ENCODE measurements around the gene MALRD1.

The MALRD1 gene

DNA sequence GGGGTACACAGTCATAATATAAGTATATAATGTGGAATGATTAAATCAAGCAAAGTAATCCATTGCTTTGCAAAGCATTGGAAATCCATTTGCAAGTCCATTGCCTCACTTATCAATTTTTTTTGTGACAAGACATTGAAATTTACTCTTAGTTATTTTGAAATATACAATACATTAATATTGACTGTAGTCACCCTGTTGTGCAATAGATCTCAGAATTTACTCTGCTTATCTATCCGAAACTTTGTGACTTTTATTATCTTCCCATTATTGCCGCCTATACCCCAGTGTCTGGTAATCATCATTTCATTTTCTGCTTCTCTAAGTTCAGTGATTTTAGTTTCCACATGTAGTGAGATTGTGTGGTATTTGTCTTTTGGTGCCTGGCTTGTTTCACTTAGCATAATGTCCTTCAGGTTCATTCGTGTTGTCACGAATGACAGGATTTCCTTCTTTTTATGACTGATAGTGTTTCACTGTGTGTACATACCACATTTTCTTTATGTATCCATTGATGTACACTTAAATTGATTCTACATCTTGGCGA is 5.8 kb downstream of the MALRD1 start:
- no peak for TF ChIP-seq POLR2A (IDR thresholded peaks at IDR 0.05; ENCODE audit: low read depth, low read length)
- FAIRE-seq (no peak), DNase-seq (ENCODE audit: insufficient read length, low spot score) (no peak)

DNA sequence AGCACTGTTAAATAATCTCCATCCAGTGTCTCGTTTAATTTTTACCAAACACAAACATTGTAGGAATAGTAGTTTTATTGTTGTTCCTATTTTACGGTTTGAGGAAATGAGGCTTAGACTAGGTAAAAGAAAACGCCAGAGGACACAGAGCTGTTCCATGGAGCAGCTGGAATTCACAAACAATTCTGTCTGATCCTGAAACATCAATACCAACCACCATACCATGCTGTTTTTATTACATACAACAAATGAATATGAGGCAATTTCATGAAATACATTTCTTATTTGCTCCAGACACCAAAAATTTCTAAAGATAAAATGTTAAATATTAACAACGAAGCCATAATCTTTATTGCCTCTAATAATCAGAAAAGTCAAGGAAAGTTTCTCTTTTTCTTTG is 9.4 kb downstream of the MALRD1 start:
- no peak for TF ChIP-seq POLR2A (IDR thresholded peaks at IDR 0.05; ENCODE audit: low read depth, low read length)
- DNase-seq (ENCODE audit: insufficient read length, low spot score) = no peak
- no peak for FAIRE-seq

DNA sequence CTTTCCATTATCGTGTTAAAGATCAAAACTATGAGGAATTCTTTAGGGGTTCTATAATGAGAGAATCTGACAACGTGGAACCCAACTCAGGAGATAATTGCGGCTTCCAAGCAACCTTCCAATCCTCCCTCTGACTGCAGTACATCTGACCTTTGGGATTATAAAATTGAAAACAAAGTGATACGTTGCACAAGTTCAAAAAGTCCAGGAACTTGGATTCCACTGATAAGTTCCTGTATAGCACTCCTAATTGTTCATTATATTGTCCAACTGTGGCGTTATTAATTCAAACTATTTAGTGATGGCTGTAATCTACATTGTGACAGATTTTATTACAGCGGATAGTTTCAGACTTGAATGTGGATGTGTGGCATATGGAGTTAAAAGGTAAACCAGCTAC is 15.4 kb downstream of the MALRD1 start:
- DNase-seq (ENCODE audit: insufficient read length, low spot score) = no peak
- FAIRE-seq = no peak
- no peak for TF ChIP-seq POLR2A (IDR thresholded peaks at IDR 0.05; ENCODE audit: low read depth, low read length)

DNA sequence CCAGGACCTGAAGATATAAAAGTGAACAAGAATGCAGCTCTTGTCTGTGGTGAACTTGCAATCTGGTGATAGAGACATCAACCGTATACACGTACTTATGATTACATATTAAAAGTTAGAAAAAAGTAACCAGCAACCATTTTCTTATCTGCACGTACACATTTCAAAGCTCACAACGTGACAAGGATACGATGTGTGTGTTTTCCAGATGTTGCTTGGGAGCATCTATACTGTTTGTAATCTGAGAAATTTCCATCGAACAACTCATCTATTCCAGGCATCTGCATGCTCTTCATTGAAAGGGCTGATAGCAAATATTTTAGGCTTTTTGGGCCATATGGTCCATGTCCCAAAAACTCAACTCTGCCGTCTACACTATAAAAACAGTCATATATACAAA is 23.3 kb downstream of the MALRD1 start:
- DNase-seq (ENCODE audit: insufficient read length, low spot score) (no peak), FAIRE-seq (no peak)
- TF ChIP-seq POLR2A (IDR thresholded peaks at IDR 0.05; ENCODE audit: low read depth, low read length) = no peak

DNA sequence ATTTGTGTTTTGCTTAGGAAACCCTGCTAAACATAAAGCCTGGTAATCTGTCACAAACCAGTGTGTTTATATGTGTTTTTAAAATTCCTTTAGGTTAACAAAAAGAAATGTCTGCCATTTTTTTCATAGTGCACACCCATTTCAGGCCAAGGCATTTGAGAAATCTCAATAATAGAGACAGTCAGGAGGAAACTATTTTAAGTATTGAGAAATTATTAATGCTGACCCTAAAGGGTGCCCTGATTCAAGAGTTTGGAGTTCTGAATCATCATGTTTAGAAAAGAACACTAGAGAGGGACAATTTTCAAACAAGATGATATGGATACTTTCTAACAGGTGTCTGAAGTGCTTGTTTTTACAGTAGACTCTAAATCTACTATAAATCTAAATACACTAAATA is 28.7 kb downstream of the MALRD1 start:
- TF ChIP-seq POLR2A (IDR thresholded peaks at IDR 0.05; ENCODE audit: low read depth, low read length) = no peak
- FAIRE-seq (no peak), DNase-seq (ENCODE audit: insufficient read length, low spot score) (no peak)

DNA sequence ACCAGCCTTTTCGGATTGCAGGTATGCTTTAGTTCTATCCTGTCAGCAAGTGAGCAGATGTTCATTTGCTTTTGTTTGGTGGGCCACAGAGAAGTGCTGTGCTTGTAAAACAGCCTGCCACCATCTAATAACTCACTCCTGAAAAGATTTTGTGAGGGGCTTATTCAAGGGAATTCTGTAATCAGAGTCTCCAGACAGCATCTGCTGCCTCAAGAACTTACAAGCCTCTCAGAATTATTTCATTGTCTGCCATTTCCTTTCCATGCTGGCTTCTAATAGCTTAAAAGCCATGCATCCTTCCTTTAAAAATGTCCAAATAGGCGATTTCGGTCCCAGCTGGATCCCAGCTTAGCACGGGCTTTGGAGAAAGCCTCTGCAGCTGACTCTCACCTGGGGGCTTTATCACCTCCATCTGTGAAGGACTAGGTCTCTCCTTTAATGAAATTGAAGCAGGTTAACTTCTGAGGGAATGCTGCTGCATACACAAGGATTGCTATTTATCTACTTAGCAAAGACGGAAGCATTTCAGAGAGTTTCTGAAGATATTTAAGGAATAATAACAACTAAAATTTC is 48.0 kb downstream of the MALRD1 start:
- FAIRE-seq (no peak), DNase-seq (ENCODE audit: insufficient read length, low spot score) (no peak)
- TF ChIP-seq POLR2A (IDR thresholded peaks at IDR 0.05; ENCODE audit: low read depth, low read length) = no peak

DNA sequence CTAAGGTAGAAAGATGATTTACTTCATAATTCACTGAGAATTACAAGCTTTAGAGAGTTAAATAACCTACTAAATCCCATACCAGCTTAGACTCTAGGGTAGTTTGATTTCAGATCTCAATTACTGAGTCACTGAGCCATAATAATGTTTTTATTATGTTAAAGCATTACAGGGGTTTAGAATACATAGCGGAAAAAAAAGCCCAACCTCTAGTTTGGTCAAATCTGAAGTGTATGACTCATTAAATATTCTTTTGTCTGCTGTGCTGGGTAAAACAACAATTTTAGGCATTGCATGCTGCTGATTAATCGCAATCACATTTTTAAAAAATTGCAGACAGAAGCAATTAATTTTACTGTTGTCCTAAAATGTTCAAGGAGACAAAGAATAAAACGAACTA is 48.5 kb downstream of the MALRD1 start:
- no peak for TF ChIP-seq POLR2A (IDR thresholded peaks at IDR 0.05; ENCODE audit: low read depth, low read length)
- FAIRE-seq (no peak), DNase-seq (ENCODE audit: insufficient read length, low spot score) (no peak)

DNA sequence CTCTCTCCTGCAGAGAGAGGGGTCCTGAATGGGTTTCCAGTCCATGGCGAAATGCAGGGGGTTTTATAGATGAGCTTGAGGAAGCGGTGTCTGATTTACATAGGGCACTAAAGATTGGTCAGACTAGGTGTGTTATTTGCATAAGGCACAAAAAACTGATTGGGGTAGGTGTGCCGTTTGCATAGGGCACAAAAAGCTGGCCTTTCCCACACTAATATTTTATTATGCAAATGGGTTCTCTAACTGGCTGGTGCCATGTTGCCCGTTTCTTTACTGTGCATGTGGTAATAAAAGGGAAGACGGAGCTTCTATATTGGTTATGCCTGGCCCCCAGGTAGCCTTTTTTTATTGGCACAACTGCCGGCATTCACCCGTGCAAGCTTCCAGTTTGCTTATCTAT is 50.2 kb downstream of the MALRD1 start:
- FAIRE-seq (no peak), DNase-seq (ENCODE audit: insufficient read length, low spot score) (no peak)
- no peak for TF ChIP-seq POLR2A (IDR thresholded peaks at IDR 0.05; ENCODE audit: low read depth, low read length)

DNA sequence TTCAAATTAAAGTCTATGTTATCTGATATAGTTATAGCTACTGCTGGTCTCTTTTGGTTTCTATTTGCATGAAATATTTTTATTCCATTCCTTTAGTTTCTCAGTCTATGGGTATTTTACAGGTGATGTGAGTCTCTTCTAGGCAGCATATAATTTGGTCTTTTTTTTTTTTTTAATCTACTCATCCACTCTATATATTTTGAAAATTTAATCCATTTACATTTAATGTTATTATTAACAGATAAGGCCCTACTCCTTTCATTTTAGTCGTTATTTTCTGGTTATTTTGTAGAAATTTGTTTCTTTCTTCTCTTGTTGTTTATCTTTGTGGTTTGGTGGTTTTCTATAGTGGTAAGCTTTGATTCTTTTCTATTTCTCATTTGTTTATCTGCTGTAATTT is 58.8 kb downstream of the MALRD1 start:
- TF ChIP-seq POLR2A (IDR thresholded peaks at IDR 0.05; ENCODE audit: low read depth, low read length) = no peak
- DNase-seq (ENCODE audit: insufficient read length, low spot score) (no peak), FAIRE-seq (no peak)

DNA sequence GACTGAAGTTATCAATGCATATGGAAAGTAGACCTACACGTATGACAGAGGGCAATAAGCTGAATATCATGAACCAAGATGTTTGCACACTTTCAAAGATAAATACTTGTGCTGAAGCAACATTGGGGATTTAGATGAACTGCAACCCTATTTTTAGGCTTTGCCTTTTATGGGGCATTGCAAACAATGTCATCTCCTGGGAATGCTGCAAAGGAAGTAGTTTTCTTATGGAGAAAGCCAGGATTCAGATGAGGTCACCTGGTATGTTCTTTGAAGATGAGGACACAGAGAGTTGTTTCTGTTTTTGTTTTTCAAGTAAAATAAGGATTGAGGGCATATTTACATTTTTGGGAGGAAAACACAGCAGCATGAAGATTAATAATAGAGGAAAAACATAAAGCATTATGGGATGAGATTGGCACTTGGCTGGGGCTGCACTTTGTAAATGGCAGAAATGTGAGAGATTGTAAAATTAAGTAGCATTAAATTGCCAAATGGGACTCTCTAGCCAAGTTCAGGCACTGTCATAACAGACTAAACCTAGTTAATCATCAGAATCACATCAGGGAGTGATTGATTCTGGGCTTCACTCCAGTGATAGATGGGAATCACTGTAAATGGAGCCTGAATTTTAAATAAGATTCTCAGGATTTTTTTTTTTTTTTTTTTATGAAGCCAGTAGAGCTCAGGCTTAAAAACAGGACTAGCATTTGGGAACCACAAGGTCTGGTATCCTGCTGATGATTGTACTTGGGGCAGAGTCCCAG is 63.1 kb downstream of the MALRD1 start:
- DNase-seq (ENCODE audit: insufficient read length, low spot score) = no peak
- no peak for FAIRE-seq
- TF ChIP-seq POLR2A (IDR thresholded peaks at IDR 0.05; ENCODE audit: low read depth, low read length) = no peak

DNA sequence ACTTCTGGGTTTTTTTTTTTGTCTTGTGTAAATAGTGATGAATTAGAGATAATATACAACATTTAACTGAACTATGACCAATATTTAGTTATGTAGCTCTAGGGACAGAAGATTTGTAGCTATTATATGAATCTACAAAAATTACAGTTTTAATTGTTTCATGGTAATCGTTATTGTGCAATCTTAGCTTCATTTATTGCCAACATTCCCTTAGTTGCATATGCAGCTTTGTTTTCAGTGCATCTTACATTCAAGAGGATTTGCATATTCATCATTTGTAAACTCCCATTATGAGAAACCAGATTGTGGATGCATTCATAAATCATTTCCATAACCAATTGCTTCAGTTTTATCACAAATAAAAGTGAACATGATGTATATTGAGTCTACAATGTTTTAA is 68.8 kb downstream of the MALRD1 start:
- FAIRE-seq = no peak
- TF ChIP-seq POLR2A (IDR thresholded peaks at IDR 0.05; ENCODE audit: low read depth, low read length) = no peak

DNA sequence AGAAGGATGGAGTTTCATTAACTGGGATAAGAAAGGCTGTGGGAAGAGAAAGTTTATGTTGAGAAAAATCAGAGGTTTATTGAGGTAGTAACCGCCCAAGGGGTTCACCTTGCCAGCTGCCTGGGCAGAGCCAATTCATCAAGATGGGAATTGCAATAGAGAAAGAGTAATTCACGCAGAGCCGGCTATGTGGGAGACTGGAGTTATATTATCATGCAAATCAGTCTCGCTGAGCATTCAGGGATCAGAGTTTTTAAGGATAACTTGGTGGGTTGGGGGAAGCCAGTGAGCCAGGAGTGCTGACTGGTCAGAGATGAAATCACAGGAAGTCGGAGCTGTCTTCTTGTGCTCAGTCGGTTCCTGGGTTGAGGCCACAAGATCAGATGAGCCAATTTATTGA is 70.6 kb downstream of the MALRD1 start:
- TF ChIP-seq POLR2A (IDR thresholded peaks at IDR 0.05; ENCODE audit: low read depth, low read length) = no peak
- DNase-seq (ENCODE audit: insufficient read length, low spot score) = no peak
- FAIRE-seq = no peak

More for the DNA sequence above, 68.8 kb downstream of the MALRD1 start:
- no peak for DNase-seq (ENCODE audit: insufficient read length, low spot score)

DNA sequence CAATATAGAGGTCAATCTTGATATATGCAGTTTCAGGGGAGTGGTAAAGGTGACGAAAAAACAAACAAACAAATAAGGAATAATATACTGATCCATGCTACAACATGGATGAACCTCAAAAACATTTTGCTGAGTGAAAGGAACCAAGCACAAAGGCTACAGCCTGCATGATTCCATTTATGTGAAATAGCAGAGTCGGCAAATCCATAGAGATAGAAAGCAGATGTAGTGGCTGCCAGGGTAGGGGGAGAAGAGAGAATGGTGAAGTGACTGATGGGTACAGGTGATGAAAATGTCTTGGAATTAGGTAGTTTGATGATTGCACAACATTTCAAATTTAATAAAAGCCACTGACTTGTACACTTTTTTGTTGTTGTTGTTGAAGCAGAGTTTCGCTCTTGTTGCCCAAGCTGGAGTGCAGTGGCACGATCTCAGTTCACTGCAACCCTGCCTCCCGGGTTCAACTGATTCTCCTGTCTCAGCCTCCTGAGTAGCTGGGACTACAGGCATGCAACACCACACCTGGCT is 71.8 kb downstream of the MALRD1 start:
- no peak for FAIRE-seq
- no peak for DNase-seq (ENCODE audit: insufficient read length, low spot score)

DNA sequence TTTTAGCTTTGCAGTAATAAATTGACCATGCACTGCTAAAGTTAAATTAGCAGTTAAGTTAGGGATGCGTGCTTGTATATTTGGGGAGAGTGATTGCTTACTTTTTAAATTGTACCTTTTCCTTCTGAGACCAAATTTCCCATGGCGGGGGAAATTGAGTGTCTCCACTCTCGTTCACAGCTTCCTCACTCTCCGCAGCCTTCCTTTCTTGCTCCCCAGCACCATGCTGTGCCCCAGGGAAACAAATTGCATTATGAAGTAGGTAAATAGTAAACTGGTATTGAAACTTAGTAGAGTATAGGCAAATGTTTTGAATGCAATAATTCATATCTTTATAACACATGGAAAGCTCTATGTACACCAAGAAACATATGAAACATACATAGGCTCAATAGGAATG is 85.4 kb downstream of the MALRD1 start:
- FAIRE-seq (no peak), DNase-seq (ENCODE audit: insufficient read length, low spot score) (no peak)
- no peak for TF ChIP-seq POLR2A (IDR thresholded peaks at IDR 0.05; ENCODE audit: low read depth, low read length)

More for the DNA sequence above, 71.8 kb downstream of the MALRD1 start:
- no peak for TF ChIP-seq POLR2A (IDR thresholded peaks at IDR 0.05; ENCODE audit: low read depth, low read length)

DNA sequence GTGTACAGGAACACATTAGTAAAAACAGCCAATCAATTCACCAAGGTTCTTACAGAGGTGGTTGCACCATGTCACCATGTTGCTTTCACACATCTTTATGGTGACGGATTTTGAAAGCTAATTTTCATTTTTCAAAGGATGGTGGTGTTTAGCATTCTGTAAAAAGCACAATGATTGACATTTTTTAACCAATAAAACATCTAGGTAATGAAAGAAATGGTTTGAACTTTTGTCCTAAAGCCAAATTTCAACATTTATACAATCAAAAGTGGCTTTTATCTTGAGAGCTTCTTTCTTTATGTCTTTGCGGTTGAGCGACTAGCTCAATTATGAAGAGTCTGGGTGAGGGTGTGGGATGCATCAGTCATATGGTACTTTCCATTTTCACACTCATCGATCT is 94.4 kb downstream of the MALRD1 start:
- no peak for TF ChIP-seq POLR2A (IDR thresholded peaks at IDR 0.05; ENCODE audit: low read depth, low read length)
- DNase-seq (ENCODE audit: insufficient read length, low spot score) (no peak), FAIRE-seq (no peak)
